Medulla oblongata (tissue), 1 donor: ENCODE results near the gene ANKRD35.

ENCODE experiments used
- DNase-seq: peaks from one replicate; pipeline ENCODE4 v3.0.0-alpha.2; 2015; ENCODE audit errors: extremely low spot score

Gene ANKRD35

DNA sequence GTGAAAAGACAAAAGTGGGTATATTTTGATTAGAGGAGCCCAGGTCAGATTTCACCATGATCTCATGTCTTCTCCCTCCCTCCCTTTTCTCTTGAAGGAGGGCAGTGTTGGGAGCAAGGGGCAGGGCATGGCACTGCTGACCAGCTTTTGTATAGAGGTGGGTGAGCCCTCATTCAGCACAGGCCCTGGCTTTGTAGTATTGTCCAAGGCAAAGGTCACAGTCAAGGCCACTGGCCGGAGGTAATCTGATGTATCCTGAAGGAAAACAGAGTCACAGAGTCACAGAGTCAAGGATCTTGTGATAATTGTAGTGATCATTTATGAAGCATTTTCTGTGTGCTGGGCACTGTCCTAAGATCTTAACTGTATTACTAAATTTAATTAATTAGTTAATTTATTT is 12.3 kb upstream of the ANKRD35 start:
- no peak for DNase-seq

DNA sequence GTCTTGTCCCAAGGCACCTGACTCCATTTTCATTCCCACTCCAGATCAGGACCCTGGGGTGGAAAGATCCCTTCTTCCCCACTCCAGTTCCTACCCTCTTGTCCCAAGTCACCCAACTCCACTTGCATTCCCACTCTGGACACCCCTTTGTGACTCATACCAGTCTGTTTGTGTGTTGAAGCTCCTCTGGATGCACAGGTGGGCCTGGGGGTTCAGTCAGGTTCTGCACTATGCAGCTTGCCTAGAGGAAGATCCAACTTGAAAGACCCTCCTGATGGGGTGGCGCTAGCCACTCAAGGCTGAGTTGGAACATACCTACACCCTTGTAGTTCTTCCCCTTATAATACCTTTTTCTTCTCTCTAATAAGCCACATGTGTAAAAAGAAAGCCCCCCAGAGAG is 9.8 kb upstream of the ANKRD35 start:
- no peak for DNase-seq

DNA sequence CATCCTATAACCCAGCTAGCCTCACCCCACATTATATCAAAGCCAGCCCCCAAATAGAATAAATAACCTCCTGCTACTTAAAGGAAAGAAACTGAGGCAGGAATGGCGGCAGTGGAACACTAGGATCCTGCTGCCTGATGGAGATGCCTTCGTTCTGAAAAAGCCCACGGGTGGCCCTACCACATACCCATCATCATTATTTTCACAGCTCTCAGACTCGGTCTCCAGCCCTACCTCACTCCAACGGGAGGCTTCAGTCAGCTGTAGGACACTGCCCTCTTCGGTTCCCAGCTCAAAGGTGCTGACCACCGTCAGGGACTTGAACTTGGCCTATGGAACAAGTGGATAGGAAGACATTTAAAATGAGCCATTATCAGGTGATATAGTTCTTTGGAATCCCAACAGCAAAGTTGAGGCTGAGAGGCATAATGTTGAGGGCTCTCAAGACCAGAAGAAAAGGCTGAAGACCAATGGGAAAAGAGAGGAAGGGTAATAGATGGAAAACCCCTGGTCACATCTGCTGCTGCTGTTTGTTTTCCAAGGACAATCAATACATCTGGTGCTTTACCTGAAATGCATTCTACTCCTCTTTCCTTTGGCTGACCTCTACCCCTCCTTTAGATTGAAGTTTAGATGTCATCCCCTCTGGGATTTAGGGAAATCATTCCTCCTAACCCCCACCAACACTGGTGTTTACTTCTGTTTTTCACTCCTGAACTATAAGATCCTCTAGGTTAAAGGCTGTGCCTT is 7.8 kb upstream of the ANKRD35 start:
- no peak for DNase-seq

DNA sequence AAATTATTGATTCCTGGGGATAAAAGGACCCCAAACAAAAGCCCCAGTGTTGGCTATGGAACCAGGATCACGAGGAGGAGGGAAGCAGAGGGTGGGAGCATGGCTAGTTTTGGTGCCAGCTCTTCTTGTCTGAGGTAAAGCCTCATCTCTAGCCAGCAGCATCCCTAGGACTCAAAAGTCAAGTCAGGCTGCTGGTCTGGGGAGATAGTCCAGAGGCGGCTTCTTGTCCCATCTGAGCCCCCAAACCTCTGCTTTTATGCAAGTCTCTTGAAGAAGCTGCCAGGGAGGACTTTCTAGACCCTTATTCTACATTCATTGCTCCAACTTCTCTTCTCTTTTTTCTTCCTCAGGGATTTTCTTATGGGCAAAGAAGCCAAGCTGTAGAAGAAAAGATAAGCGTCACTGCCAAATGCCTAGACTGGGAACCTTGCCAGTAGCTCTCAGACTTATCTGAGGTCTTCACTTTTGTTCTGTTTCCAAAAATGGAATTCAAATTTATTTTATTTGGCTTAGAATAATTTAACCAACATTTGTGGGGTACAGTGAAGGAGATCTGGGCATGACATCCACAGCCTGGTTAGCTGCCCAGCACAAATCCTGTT is 6.9 kb upstream of the ANKRD35 start:
- DNase-seq, result no peak

DNA sequence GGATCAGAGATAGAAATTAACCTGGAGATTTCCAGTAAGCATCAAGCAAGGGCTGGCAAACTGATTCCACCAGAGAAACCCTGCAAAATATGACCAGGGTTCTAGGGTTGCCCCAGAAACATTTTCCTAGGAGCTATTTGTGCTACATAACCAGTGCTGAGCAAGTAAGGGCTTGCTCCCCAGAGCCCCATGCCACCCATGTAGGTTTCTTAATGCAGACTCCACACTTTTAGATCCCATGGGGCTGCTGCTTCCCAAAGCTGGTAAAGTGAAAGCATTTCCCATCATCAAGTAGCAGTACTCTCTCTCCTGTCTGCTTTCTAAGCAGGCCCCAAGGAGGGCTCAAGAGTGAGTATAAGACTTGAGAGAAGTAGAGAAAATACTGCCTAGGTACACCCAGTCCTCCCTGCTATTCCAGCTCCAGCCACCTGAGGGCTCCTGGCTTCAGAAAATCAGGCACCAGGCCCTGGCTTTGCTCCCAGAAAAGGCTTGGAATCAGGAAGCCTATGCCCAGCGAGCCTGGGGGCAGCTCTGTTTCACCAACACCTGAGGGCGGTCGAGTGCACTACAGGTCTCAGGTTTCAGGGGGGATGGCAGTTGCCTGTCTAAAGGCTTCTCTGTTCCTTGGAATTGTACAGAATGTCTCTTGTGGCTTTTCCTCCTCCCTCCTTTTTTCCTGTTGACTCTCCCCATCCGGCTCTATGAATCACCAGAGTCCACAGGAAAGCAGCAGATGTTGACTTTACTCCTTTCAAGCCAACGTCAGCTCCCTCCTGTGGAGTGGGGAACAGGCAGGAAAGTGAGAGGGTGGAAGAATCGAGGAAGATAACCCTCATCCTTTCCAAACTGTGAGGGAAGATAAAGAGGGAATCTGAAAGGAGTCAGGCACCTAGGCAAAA is 6.2 kb upstream of the ANKRD35 start:
- peak; percentile 96 for DNase-seq

DNA sequence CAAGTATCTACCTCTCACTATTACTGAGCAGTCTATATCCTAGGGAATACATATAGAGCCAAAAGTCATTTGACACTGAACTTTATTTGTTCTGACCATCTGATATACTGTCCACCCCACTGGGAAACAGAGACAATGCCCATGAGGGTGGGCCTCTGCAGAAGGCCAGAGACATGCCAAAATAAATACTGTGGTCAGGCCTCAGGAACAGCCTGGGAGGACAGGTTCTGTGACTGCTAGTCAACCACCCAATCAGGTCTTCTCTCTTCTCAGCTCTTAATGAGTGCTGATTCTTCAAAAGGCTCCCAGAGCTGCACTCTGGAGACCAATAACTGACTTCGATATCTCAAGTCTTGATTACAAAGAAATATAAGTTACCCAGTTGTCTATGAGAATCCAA is 5.5 kb upstream of the ANKRD35 start:
- DNase-seq, result no peak

DNA sequence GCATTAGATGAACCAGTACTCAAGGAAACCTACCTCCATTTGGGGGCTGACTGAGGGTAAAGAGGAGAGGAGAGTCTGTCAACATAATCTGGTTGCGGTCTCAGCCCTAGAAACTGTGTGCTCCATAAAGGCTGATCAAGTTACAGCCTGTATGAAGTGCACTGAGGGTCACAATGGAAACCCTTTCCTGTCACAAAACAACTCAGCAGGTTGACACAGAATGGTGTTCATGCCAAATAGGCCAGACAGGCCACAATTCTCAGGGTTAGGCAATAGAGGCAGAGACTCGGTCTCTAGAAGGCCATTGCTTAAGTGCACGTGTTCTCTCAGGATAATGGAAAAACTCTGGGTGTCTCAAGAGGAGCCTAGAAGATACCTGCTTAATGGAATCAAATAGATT is 4.1 kb upstream of the ANKRD35 start:
- no peak for DNase-seq

DNA sequence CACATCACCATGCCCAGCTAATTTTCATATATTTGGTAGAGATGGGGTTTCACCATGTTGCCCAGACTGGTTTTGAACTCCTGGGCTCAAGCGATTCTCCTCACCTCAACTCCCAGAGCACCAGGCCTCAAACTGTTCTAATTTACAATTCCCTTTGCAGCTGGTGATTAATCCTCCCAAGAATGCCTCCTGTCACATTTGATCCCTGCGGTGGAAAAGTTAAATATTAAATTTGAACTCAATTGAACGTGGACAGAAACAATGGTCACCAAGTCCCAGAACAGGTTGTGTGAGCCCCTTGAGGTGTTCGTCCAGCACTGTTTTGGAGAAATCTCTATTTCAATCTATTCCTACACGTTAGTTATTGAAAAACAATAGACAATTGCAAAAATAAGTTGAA is 2.0 kb upstream of the ANKRD35 start:
- no peak for DNase-seq

DNA sequence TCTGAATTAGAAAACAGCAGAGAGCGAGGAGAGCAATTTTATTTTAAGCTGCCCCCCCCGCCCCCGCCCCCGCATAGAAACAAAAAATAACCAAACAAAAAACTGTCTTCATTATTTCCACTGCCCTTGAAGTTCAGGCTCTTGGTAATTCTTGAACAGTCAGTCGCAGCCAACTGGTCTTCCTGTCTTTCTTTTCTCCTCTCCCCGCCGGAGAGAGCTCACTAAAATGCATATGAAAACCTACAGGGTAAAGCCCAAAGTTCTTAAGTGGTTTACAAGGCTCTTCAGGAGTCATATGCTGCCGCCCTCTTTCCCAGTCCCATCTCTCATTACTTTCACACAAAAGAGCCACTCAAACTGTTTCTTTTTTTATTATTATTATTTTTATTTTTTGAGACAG is 1.1 kb upstream of the ANKRD35 start:
- no peak for DNase-seq

DNA sequence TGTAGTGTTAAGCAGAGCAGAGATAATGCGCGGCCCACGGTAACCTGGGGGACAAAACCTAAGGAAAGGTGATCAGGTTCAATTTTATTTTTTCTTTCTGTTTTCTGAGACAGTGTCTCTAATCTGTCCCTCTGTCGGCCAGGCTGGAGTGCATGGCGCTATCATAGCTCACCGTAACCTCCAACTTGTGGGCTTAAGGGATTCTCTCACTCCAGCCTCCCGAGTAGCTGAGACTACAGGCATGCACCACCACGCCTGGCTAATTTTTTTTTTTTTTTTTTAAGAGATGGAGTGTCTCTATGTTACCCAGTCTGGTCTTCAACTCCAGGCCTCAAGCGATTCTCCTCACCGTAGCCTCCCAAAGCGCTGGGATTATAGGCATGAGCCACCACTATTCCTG is 724 bp upstream of the ANKRD35 start:
- DNase-seq, result no peak

DNA sequence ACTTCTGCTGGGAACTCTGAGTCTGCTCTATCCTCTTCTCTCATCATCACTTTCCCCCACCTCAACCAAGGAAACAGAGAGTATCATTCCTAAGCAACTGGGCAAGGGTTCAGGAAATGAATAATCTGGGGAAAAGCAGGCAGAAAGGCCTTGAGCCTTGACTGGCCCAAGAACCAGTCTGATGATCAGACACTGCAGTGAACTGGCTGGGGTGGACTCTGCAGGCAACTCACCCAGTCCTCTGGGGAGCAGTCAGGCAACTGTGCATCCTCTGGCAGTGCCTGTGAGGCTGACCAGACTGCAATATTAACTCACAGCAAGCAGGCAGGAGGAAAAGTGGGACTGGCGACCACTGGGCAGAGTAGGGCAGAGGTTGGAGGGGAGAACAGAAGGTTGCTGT is 991 bp downstream of the ANKRD35 start:
- DNase-seq, result no peak

DNA sequence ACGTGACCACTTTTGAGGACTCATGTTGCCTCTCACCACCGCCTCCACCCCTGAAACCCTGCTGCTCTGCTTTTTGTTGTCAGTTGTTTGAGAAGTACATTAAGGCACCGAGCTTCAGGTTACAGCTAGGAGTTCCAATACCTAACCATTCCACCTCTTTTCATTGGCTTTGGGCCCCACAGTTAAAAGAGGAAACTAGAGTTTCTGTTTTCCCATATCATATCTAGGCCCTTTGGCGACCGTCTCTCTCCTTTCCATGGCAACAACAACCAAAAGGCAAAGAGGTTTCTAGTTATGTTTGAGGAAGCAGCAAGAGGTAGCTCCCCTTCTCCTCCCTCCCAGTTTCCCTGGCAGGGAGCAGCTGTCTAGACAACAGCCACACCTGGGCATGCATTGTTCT is 5.9 kb downstream of the ANKRD35 start:
- DNase-seq, result no peak

DNA sequence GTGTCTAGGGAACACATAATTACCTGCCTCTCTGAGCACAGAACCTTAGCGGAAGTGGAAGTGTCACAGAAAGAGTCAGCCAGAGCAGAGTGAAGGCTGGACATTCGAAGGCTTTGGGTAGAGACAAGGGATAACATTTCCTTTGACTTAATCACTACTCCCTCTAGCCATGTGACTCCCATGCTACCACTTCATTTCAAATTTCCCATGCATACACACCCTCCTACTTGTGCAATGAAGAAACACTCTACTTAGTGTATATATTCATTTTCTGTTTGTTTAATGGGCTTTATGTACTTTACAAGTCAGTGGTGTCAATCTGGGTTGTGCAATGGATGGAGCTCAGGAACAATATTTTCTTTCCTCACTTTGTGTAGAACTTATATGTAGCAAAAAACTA is 6.9 kb downstream of the ANKRD35 start:
- no peak for DNase-seq

DNA sequence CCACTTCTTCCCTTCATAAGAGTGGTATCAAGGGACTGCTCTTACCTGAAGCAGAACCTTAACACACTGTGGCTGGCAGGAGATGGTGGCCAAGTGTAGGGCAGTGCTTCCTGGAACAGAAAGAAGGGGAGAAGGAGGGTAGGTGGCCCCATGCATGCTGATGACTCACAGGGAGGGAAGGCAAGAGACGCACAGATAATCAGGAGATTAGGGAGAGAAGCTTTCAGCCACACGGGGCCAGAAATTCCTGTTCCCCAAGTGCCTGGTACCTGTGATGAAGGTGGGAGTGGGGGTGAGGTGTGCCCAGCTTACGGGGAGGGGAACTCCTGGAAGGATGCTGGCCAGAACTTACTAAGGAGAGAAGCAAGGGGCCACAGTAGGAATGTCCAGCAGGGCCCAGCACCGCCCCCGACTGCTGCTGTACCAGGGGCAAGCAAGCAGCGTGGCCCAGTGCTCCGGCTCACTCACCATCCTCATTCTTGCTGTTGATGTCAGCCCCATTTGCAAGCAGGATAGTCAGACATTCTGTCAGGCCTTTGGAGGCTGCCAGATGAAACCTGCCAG is 7.7 kb downstream of the ANKRD35 start:
- DNase-seq, result no peak

DNA sequence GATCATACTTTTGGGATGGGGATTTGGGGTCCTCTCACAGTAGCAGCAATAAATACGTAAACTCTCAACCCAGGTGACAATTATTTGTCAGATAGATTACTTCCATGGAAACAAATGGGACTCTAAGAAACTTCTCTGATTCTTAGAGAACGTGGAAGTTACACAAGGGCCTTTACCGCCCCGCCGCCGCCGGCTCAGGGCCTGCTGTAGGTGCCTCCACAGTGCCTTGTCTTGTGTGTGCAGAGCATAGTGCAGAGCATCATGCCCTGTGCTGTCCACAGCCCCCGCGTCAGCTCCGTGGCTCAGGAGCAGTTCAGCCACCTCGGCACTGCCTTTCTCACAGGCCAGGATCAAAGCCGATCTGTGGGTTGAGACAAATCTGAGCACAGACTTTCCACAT is 11.0 kb downstream of the ANKRD35 start:
- DNase-seq, result no peak

DNA sequence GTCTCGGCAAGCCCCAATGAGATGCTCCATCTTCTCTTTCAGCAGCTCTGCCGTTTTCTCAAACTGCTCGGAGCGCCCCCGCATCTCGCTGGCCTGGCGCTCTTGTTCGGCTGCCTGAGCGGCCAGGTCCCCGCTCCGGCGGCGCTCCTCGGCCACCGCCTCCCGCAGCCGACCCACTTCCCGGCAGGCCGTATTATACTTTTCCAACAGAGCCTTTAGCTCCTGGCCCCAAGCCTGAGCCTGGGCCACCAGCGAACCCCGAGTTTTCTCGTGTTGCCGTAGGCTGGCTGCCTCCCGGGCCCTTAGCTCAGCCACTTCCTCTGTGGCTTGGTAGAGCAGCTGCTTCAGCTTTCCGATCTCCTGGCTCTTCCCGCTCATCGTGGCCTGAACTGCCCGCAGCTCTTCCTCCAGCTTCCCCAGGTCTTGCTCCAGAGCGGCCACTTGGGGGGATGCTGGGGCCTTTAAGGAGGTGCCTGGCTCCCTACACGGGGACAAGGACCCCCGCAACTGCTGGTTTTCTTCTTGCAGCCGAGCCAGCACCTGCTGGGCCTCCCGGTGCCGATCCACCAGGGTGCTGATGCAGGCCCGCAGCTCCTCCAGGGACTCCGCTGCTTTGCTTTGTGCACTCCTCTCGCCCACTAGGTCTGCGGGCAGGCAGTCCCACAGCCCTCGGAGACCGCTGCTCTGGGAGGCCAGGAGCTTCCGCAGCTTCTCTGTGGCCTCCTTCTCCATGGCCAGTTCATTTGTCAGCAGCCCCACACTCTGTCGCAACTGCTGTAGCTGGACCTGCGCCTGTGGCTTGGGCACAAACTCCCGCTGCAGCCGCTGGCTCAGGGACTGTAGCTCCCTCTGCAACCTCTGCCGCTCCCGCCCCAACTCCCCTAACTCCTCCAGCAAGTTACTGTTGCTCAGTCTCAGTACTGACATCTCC is 13.4 kb downstream of the ANKRD35 start:
- peak; percentile 46 for DNase-seq

DNA sequence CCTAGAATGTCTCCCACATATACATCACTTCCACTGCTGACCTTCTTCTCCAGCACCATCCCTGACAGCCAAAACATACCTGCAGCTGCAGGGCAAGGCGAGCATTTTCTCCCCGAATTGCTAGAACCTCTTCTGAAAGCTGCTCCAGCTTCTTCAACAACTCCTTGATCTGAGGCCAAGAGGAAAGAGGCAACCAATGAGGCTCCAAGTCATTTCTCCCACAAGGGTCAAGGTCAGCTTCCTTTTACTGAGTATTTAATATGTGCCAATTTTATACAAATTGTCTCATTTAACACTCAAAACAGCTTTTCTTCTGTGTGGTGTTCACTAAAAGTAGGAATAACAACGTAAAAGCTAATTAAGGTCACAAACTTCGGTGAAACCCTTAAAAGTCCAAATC is 17.4 kb downstream of the ANKRD35 start:
- no peak for DNase-seq

DNA sequence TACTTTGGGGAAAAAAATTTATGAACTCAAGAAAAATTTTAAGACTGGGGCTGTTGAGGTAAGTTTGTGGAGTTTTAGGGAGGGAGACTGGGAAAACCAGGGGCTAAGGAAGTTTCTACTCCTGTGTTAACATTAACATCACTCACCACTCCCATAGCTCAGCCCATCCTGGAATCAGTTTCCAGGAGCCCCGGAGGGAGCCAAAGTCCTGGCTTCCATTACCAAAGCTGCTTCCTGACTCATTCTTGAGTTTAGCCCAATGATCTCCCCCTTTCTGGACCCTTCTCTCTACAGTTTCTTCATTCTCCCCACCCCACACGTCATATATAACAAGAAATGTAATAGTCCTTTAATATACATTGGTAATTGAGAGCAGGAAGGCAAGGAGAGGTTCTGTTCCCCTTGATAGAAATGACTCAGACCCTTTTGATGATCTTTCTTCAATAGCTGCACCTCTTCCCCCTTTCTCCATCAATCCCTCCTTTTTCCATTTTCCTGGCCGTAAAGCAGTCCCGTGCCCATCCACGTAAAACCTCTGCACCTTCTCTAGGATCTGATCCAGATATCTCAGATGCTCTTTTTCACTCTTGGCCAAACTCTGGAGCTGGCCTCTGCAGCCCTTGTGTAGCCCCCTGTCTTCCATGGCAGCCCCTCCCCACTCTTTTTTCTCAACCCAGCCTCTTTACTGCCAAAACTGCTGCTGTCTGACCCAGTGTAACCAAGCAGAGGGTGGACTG is 22.2 kb downstream of the ANKRD35 start:
- no peak for DNase-seq

DNA sequence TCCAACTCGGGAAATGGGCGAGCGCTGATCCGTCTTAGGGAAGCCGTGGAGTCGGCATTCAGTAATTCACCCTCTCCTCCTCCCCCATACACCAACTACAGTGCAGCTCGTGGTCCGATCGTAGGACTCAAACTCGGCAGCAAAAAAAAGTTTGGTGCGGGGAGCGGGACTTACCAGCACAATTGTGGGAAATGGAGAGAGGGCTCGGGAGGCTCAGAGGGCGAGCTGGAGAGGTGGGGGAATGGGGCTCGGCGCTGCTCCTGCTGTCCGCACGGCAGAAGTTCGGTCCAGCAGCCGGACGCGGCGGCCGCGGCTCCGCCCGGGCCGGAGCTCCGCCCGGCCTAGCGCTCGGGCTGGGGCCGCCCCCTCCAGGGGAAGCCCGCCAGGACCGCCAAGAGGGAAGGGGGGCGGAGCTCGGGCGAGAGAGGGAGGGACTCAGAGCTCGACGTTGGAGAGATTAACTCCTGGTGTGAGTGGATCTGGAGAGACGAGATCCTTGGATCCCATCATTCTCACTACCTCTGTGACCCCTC is 26.1 kb downstream of the ANKRD35 start:
- peak; percentile 93 for DNase-seq

DNA sequence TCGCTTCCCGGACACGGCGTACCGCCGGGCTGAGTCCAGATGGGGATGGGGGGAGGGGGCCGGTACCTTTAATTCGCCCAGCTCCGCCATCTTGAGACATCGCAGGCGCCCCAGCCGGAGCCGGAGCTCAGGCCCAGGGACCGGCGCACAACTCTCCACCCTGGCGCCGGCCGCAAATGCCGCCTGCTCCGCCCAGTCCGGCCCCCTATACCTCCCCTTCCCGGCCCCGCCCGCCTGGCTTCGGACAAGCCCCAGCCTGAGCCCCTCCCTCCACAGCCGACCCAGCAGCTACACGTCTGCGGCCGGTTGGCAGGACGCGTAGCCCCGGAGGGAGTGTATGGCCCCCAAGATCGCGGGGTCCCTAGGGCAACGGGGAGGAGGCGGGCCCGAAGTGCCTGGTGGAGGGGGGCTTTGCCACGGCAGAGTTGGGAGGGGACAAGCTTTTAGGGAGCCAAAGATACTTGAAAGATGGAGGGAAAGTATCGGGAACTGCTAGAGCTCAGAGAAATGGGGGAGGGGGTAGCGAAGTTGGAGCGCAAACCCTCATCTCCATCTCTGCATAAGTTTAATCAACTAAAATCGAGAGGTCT is 26.7 kb downstream of the ANKRD35 start, which contains the start of gene PIAS3:
PIAS3 (minus strand) TSS at position 181 of the 590 bp plus-strand sequence; CDS start at position 90, 91 bp downstream.
- peak; percentile 95 for DNase-seq
